Mucosa of gallbladder (tissue), 1 donor: Measurements from ENCODE around the gene PARM1. TPM values are rescaled to one million over a fixed set of nuclear protein-coding genes. Genes with fewer than 3 reads are reported as not detected.
A peak's percentile ranks its signal among the peaks of the same experiment; 100 is the strongest.

Experiments used
- DNase-seq: peaks from one replicate; pipeline ENCODE4 v3.0.0-alpha.2; 2020; ENCODE audit warnings: low spot score
- total RNA-seq: library from RNA; stranded (reverse); gene quantifications from one replicate; pipeline ENCODE4 v1.2.1, GENCODE V29; 2021
- donor health status: DM: no; HTN: no; CAD: no.

The PARM1 gene
- total RNA-seq, 1 donor from 2014 or later: 92.3 TPM

DNA sequence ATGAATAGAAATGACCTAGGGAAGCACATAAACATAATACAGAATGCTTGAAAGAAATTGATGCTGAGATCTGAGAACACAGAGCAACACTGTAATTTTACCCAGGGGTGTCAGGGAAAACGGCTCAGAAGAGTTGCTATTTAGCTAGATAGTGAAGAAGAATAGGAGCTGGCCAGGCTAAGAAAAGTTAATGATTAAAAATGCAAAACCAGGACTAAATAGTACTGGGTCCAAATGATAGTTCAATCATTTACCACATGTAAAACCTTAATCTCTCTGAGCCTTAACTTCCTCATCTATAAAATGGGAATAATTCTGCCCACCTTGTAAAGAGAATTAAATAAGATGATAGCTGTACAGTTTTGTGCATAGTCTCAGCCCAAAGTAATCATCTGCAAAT, 97.1 kb downstream of the PARM1 start:
- DNase-seq: no peak

DNA sequence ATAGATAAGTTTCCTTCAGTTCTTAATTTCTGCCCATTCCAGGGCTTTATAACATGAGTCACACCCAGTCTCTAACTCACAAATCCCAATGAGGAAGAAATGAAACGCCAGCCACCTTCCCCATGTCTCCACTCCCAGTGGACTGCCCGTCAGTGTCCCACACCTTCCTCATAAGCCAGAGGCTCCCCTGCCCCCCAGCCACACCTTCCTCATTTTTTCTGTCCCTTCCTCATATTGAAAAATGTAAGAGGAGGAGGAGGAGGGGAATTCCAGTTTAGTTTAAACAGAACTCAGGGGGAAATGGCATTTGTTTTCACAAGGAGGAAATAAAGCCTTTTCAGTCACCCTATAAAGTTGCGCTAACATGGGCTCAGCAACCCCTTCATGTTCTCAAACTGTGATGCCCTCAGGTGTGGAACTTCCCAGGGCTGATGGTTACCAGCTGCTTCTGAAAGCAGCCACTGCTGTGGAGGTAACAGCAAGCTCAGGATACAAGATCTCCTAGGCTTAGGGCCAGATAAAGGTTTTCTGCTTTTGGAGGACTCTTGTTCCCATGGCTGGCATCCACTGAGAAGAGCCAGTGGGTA, 97.8 kb downstream of the PARM1 start:
- DNase-seq: peak; percentile 38

DNA sequence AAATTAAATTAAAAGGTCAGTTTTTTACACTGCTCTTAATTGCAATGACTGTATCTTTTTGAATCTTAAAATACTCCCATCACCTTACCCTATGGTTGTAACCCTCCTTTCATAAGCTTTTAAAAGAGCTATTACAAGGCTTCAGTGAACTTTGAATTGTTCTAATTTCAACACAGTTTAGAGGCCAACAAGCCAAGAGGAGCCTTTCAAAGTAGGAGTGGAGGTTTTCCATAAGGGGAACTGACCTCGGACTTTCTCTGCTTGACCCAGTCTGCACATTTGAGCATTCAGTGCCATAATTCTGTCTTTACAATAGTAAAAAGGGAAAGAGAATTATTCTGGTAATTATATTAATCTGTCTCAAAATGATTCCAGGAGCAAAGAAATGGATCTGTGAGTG, 98.9 kb downstream of the PARM1 start:
- DNase-seq: no peak

- DNase-seq: no peak
These were observed 101.6 kb downstream of the PARM1 start for GRCh38 chr4:75034523-75034922.

GRCh38 chr4:75035321-75035720, 102.4 kb downstream of the PARM1 start:
- no peak for DNase-seq

DNA sequence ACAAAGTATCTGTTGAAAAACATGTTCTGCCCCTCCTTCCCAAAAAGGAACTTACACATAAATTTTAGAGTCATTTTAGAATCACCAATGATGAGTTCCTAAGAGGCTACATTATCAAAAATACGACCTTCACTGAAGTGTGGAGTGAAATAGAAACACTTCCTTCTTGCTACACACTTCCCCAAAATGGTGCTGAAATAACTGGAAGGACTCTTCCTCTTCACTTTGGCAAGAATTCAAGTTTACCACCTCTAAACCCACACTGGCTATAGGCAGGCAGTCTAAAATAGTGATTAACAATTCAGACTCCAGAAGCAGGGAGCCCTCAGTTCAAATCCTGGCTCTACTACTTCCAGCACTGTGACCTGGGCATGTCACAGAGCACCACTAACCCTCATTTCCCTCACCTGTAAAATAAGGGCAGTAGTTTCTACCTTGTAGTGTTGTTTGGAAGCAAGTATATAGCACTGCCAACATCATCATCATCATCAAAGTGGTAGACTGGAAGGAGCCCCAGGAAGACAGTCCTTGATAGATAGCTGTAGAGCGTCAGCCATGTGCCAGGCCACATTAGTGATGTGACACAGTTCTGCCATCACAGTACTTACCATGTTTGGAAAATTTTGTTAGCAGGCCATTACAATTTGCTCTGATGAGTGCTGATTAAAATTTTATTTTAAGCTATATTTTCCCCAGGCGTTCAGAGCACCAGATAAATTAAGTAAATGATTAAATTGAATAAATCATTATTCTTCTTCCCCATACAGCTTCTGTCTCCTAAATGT, 103.3 kb downstream of the PARM1 start:
- DNase-seq: no peak

GRCh38 chr4:75037252-75037651, 104.3 kb downstream of the PARM1 start:
- no peak for DNase-seq

- no peak for DNase-seq
These were observed 105.5 kb downstream of the PARM1 start for GRCh38 chr4:75038376-75038775.

DNA sequence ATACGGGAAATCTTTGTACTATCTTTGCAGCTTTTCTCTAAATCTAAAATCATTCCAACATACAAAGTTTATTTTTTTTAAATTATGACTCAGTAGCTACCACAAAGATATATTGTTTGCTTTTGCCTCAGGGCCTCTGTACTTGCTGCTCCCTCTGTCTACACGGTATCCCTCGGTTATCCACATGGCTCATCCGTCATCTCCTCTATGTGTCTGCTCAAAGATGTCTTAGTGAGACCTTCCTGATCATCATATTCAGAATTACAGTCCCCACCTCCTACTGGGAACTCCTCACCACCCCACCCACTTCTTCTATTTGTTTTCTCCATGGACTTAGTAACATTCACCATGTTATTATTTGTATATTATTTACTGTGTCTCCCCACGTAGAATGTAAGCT, 107.8 kb downstream of the PARM1 start:
- DNase-seq: no peak

DNA sequence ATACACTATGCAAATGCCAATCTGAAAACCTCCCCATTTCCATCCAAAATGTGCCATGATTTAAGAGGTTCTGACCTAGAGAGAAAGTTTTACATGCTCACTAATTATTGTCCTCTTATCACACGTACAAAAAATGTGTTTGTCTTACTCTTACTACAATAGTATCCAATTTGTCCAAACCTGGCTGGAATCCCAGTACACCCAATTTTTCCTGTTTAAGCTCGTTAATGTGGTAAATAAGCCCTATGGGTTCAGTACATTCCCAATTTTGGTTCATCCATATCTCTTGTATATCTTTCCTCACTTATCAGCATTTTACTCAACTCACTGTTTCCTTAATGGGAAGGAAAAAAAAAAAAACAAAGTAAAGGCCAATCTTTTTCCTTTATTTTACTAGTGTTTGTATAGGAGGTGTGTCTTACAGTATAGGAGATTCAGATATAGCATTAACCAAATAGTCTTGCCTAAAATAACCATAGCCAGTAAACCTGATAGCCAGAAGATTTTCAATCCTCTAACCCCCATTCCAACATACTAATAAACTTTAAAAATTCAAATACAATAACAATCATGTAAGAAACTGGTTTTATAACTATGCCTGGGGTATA, 109.8 kb downstream of the PARM1 start:
- DNase-seq: no peak

DNA sequence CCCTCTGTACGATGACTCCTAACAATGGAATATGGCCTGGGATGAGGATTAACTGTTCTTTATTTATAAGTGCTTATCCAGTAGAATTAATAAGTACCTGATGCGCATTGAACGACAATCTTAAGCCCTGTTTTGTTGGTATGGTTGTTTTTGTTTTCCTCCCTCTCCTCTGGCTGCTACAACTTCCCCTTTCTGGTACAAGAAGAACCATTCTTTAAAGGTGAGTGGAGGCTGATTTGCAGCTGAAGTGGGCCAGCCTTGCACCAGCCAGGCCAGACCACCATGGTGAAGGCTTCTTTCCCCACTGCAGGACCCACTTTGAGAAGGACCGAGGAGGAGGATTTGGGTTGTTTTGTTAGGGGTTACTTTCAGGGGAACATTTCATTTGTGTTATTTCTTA, 113.3 kb downstream of the PARM1 start:
- no peak for DNase-seq

- no peak for DNase-seq
These were observed 113.7 kb downstream of the PARM1 start for GRCh38 chr4:75046641-75047040.

GRCh38 chr4:75048208-75048879, 115.4 kb downstream of the PARM1 start:
- DNase-seq: no peak

GRCh38 chr4:75051431-75051830, 118.5 kb downstream of the PARM1 start:
- DNase-seq: no peak

DNA sequence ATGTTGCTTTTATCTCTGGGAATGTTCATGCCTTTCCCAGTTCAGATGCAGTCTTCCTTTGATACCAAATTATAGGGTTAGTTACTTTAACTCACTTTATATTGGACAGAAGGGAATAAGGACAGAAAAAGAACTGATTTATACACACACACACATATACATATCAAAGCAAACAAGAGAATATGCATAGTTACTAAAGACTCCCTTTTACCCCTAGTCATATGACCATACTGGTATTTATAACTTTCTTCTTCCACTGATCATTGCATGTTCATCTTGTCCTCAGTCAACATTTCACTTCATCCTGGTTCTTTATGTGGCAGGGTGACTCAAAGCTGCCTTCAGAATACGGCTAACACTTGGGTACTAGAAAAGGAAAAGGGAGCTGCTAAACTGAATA, 120.4 kb downstream of the PARM1 start:
- DNase-seq: no peak

GRCh38 chr4:75054078-75054477, 121.2 kb downstream of the PARM1 start:
- DNase-seq: no peak

DNA sequence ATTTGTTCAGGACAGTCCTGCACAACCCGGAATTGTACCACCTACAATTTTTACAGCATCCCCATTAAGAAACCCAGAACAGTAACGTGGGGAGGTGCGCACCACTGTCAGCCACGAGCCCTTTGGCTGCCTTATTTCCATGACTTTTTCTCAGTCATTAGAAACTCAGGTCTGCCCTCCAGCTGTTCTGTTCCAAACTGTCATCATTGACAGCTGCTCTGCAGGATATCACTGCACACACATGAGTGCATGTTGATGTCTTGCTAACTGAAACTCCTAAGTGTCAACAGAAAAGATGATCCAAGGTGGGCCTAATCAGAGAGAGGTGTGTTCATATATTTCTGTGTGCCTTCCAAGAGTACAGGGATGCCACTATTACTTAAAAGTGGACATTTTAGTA, 123.4 kb downstream of the PARM1 start:
- no peak for DNase-seq

- no peak for DNase-seq
These were observed 124.5 kb downstream of the PARM1 start for GRCh38 chr4:75057369-75057768.

GRCh38 chr4:75058486-75058885, 125.6 kb downstream of the PARM1 start:
- DNase-seq: no peak

GRCh38 chr4:75063433-75063832, 130.5 kb downstream of the PARM1 start:
- no peak for DNase-seq

- DNase-seq: no peak
These were observed 133.0 kb downstream of the PARM1 start for GRCh38 chr4:75065909-75066308.

- DNase-seq: no peak
These were observed 136.7 kb downstream of the PARM1 start for GRCh38 chr4:75069493-75070074.
